Natural killer cell (primary cell): ENCODE measurements around the gene PVALEF. TPM values are rescaled to one million over a fixed set of nuclear protein-coding genes. Genes with fewer than 3 reads are reported as not detected.

Source experiments
- ATAC-seq, 3 donors: fragments of 150-1000 bp in 2 of 3; fragments of 200-7000 bp in 1 of 3; cut with Tn5 transposase; 1 replicate in 1 of 3; 2 replicates in 2 of 3; pipeline ENCODE4 v1.10.0; 2021; ENCODE audit warnings: mild to moderate bottlenecking in 2 of 3, moderate library complexity in 2 of 3
- DNase-seq, 2 donors: peaks; one replicate each; pipeline versions ENCODE4 v3.0.0 to v3.0.0-alpha.2; 2013 to 2021; ENCODE audit warnings: mixed read lengths in 1 of 2
- H3K27ac ChIP-seq: one replicate; pipeline ENCODE4 v1.5.1; 2013; ENCODE audit warnings: mild to moderate bottlenecking, low read length
- H3K27me3 ChIP-seq: one replicate; pipeline ENCODE4 v1.6.1; 2013; ENCODE audit warnings: low read length; ENCODE audit not compliant: control insufficient read depth, insufficient read depth
- H3K36me3 ChIP-seq: one replicate; pipeline ENCODE4 v1.6.1; 2013; ENCODE audit warnings: low read length; ENCODE audit not compliant: control insufficient read depth, insufficient read depth
- H3K4me1 ChIP-seq: one replicate; pipeline ENCODE4 v1.6.1; 2013; ENCODE audit warnings: low read length; ENCODE audit not compliant: control insufficient read depth, insufficient read depth
- H3K4me3 ChIP-seq: one replicate; pipeline ENCODE4 v1.5.1; 2013; ENCODE audit warnings: low read length
- H3K9me3 ChIP-seq: one replicate; pipeline ENCODE4 v1.6.1; 2013; ENCODE audit warnings: low read length; ENCODE audit not compliant: control insufficient read depth, insufficient read depth
- H3K27ac Mint-ChIP-seq, 2 donors: one replicate each; pipeline ENCODE4 v1.8.0; 2022; ENCODE audit warnings: mild to moderate bottlenecking in 2 of 2, mixed read lengths in 2 of 2, moderate library complexity in 1 of 2
- H3K27me3 Mint-ChIP-seq, 2 donors: one replicate each; pipeline ENCODE4 v1.8.0; 2022; ENCODE audit warnings: low read depth in 2 of 2, mixed read lengths in 2 of 2
- H3K36me3 Mint-ChIP-seq: one replicate; pipeline ENCODE4 v1.8.0; 2022; ENCODE audit warnings: mixed read lengths
- H3K4me1 Mint-ChIP-seq, 2 donors: one replicate each; pipeline ENCODE4 v1.8.0; 2022; ENCODE audit warnings: mixed read lengths in 2 of 2
- H3K4me3 Mint-ChIP-seq: one replicate; pipeline ENCODE4 v1.8.0; 2022; ENCODE audit warnings: mild to moderate bottlenecking, moderate library complexity, mixed read lengths
- H3K9me3 Mint-ChIP-seq, 2 donors: one replicate each; pipeline ENCODE4 v1.8.0; 2022; ENCODE audit warnings: mixed read lengths in 2 of 2
- WGBS: methylation state at CpG from one replicate; pipeline ENCODE4 v1.1.7; 2013; ENCODE audit warnings: missing lambda C conversion rate; ENCODE audit not compliant: insufficient coverage; 5-methylcytosine and 5-hydroxymethylcytosine counted together
- intact Hi-C: fragments of 100-400 bp; cut with micrococcal nuclease; formaldehyde crosslinking; loops from one replicate; pipeline ENCODE4 v1.14.2; 2022
- total RNA-seq, 4 donors: library from RNA; stranded (reverse); fragments of 120-200 nt in 1 of 4; gene quantifications; one replicate each; pipeline versions ENCODE4 v1.2.3 to v1.2.4, GENCODE V29; 2013 to 2022
- TF ChIP-seq, protein P1 (sequence below): fragments of 200-600 bp; IDR thresholded peaks from one replicate; pipeline ENCODE4 v1.8.0; 2022; ENCODE audit warnings: antibody characterized with exemption

The PVALEF gene
- total RNA-seq, 3 donors from 2014 or later (not counting 1 experiment from before 2014, with no cell fraction given): not detected

DNA sequence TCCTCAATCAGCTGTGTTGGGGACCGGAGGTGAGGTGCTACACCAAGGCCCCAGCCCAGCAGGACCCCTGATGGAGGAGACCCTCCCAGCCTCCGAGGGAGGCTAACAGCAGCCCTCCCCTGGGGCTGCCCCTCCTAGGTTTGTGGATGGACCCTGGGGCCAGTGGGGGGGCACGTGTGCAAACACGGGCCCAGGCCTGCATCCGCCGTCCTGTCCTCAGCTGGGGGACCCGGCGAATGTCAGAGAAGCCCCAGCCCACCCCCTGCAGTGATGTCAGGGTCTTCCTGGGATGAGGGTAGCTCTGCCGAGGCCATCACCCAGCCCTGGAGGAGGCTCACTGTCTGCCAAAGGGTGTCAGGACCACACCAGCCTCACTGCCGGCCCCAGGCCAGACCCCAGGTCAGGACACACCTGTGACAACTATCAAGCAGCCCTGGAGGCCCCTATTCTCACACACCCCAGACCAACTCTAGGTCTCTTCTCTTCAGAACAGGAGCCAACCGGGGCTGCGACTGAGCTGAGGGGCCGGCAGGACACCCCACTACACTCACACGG lies 30.7 kb downstream of the PVALEF start:
- Histone ChIP-seq H3K4me3 (no peak overlapping the region), H3K4me1 (no peaks in the 10 kb centered on the region), H3K27ac (no peak overlapping the region), H3K36me3 (no peaks in the 10 kb centered on the region), H3K27me3 (no peaks in the 10 kb centered on the region), H3K9me3 (no peaks in the 10 kb centered on the region)
- no peaks in the 10 kb centered on the region for H3K9me3 Mint-ChIP-seq
- no peak overlapping the region for H3K4me3 Mint-ChIP-seq
- H3K4me1 Mint-ChIP-seq: no peaks in the 10 kb centered on the region
- ATAC-seq: no peak
- DNase-seq: no peak
- intact Hi-C loops: no loop called here
- 96% methylated on average over 11 of the region's 14 CpGs for WGBS
- TF ChIP-seq, protein P1, sequence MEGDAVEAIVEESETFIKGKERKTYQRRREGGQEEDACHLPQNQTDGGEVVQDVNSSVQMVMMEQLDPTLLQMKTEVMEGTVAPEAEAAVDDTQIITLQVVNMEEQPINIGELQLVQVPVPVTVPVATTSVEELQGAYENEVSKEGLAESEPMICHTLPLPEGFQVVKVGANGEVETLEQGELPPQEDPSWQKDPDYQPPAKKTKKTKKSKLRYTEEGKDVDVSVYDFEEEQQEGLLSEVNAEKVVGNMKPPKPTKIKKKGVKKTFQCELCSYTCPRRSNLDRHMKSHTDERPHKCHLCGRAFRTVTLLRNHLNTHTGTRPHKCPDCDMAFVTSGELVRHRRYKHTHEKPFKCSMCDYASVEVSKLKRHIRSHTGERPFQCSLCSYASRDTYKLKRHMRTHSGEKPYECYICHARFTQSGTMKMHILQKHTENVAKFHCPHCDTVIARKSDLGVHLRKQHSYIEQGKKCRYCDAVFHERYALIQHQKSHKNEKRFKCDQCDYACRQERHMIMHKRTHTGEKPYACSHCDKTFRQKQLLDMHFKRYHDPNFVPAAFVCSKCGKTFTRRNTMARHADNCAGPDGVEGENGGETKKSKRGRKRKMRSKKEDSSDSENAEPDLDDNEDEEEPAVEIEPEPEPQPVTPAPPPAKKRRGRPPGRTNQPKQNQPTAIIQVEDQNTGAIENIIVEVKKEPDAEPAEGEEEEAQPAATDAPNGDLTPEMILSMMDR: no peak
- no peak overlapping the region for H3K27ac Mint-ChIP-seq
- H3K36me3 Mint-ChIP-seq: no peaks in the 10 kb centered on the region
- no peaks in the 10 kb centered on the region for H3K27me3 Mint-ChIP-seq

DNA sequence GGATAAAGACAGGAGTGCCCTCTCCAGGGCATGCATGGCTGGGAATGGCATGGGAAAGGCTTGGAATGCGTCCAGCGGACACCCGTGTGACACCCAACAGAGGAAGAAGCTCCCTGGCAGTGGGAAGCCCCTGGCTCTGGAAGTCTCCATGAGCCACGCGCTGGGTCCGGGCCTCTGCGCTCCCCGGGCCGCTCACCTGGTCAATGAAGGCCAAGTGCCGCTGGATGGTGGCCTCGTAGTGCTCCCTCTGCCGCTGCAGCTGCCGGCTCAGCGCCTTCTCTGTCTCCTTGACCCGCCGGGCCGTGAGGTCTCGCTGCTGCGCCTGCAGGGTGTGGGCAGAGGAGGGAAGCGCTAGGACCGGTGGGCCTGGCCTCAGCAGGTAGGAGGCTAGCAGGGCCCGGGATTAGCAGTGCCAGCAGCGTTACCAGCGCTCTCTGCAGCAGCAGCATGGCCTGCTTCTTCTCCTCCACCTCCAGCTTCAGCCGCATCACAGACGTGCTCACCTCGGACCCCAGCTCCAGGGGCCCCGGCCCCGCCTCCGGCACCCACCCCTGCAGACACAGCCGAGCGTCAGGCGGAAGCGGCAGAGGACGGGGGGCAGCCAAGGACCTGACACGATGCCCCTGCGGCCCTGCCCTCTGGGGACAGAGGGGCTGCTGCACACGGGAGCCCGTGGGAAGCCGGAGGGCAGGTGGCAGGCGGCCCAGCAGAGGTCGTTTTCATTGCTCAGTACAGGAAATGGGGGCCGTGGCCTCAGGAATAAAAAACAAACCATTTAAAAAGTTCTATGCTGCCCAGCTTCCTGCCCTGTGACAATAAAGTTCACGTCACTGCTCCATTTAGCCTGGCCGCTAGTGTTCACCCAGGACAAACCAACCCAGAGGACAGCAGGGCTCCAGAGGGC lies 31.4 kb downstream of the PVALEF start:
- no peaks in the 10 kb centered on the region for H3K27me3 Mint-ChIP-seq
- no peak overlapping the region for H3K4me3 Mint-ChIP-seq
- Histone ChIP-seq H3K36me3 (no peaks in the 10 kb centered on the region), H3K27me3 (no peaks in the 10 kb centered on the region), H3K4me1 (no peaks in the 10 kb centered on the region), H3K27ac (no peak overlapping the region), H3K9me3 (no peaks in the 10 kb centered on the region), H3K4me3 (no peak overlapping the region)
- no peaks in the 10 kb centered on the region for H3K9me3 Mint-ChIP-seq
- no peak overlapping the region for H3K27ac Mint-ChIP-seq
- H3K36me3 Mint-ChIP-seq: no peaks in the 10 kb centered on the region
- TF ChIP-seq, protein P1: no peak
- DNase-seq (no peak), ATAC-seq (no peak)
- intact Hi-C loops: no loop called here
- 93% methylated on average over 45 of the region's 45 CpGs for WGBS
- no peaks in the 10 kb centered on the region for H3K4me1 Mint-ChIP-seq

DNA sequence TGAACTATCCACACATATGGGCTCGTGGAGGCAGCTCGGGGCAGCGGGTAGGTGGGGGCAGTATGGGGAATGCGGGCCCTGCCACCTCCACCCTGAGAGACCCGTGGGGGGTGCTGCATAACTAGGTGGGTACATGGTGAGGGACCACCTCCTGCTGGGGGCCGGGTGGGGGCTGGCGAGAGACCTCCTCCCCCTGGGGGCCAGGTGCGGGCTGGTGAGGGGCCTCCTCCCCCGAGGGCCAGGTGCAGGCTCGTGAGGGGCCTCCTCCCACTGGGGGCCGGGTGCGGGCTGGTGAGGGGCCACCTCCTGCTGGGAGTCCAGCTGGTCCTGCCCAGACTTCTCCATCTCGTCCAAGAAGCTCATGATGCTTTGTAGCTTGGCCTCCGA lies 32.1 kb downstream of the PVALEF start:
- ATAC-seq (no peak), DNase-seq (no peak)
- Histone ChIP-seq H3K4me1 (no peaks in the 10 kb centered on the region), H3K27ac (no peak overlapping the region), H3K27me3 (no peaks in the 10 kb centered on the region), H3K9me3 (no peaks in the 10 kb centered on the region), H3K4me3 (no peak overlapping the region), H3K36me3 (no peaks in the 10 kb centered on the region)
- WGBS: 88% methylated on average over 14 of the region's 14 CpGs
- TF ChIP-seq, protein P1: no peak
- H3K4me3 Mint-ChIP-seq: no peak overlapping the region
- no peaks in the 10 kb centered on the region for H3K27me3 Mint-ChIP-seq
- H3K4me1 Mint-ChIP-seq: no peaks in the 10 kb centered on the region
- H3K36me3 Mint-ChIP-seq: no peaks in the 10 kb centered on the region
- intact Hi-C loops: no loop called here
- no peaks in the 10 kb centered on the region for H3K9me3 Mint-ChIP-seq
- H3K27ac Mint-ChIP-seq: no peak overlapping the region
